ENCODE measurements around the gene SNAPC2.

The SNAPC2 gene

DNA sequence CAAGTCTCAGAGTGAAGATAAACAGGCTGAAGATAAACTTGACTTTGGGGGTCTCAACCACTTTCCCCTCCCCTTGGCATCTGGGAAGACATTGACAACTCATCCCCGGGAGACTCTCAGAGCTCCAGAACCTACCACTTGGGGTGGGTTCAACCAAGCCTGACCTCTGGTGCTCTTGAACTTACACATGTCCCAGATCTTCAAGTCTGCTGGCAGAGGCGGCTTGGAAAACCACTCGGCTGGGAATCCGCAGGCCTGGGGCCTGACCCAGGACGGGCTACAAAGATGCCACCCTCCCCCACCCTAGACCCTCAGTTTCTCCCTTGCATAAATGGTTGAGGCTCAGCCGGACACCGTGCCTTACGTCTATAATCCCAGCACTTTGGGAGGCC, 31.3 kb upstream of the SNAPC2 start:
- DNase-seq (ENCODE audit: low spot score): no peak

DNA sequence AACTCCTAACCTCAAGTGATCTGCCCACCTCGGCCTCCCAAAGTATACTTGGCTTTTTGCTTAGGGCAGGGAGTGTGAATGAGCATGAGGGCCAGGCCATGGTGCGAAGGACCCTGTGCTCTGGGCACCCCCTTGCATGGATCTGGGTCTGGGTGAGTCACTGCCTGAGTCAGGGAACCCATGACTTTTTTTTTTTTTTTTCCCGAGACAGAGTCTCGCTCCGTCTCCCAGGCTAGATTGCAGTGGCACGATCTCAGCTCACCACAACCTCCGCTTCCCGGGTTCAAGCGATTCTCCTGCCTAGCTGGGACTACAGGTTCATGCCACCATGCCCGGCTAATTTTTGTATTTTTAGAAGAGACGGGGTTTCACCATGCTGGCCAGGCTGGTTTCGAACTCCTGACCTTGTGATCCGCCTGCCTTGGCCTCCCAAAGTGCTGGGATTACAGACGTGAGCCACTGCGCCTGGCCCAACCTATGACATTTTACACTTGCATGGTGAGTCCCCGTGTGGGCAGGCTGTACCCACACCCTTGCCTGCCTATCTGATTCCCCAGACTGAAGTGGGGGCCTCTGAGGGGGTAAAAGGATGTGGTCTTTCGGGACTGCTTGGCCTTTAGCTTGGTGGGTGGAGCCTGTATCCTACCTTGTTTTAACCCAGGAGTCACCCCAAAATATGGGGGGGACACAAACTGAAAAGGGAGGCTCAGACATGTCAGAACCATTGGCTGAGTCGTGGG, 26.6 kb upstream of the SNAPC2 start:
- peak; percentile 55 for DNase-seq (ENCODE audit: low spot score)

DNA sequence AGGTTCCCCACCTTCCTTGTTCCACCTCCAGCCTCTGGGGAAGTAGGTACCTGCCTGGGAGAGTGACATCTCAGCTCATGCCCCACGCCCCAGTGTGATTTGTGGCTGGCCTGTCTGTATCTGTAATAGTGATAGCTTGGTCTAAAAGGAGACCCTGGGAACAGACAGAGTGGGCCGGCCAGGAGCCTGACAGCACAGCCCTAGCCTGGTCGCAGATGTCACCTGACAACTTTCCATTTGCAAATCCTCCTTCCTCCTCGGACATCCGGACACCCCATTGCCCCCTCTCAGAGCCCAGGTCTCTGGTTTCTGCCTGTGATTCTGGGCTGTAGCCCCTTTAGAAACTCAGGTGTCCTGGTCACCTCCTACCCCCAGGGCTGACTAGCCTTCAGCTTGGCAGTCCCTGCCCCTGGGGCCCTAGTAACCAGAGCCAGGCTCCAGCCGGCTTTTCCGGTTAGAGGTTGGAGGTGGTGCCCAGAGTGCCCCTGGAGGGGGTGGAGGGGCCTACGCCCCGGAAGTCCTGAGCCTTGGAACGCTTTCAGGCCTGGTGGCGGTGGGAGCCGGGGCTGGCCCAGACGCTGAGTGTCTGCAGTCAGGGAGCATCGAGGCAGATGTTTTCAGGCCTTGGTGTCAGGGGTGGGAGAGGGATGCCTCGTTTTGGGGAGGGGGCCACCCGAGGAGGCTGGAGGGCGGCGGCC, 25.4 kb upstream of the SNAPC2 start:
- peak; percentile 39 for DNase-seq (ENCODE audit: low spot score)

DNA sequence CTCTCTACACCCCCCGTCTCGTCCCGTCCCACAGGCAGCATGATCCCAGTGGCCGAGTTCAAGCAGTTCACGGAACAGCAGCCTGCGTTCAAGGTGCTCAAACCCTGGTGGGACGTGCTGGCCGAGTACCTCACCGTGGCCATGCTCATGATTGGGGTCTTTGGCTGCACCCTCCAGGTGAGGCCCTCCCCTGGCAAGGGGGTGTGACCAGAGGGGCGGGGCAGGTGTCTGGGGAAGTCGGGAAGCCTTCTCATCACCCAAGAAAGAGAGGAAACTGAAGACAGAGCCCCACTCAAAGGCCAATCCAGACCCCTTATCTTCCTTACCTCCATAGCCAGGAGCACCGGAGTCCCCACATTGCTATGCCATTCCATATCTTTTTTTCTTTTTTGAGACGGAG, 24.6 kb upstream of the SNAPC2 start:
- DNase-seq (ENCODE audit: low spot score): no peak

DNA sequence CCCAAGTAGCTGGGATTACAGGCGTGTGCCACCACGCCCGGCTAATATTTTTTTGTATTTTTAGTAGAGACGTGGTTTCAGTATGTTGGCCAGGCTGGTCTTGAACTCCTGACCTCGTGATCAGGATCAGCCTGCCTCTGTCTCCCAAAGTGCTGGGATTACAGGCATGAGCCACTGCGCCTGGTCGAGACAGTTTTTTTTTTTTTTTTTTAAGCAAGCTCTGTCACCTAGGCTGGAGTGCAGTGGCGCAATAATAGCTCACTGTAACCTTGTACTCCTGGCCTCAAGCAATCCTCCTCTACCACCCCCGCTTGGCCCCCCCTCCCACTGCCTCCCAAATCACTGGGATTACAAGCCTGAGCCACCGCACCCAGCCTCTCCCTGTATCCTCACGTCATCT, 22.8 kb upstream of the SNAPC2 start:
- no peak for DNase-seq (ENCODE audit: low spot score)

DNA sequence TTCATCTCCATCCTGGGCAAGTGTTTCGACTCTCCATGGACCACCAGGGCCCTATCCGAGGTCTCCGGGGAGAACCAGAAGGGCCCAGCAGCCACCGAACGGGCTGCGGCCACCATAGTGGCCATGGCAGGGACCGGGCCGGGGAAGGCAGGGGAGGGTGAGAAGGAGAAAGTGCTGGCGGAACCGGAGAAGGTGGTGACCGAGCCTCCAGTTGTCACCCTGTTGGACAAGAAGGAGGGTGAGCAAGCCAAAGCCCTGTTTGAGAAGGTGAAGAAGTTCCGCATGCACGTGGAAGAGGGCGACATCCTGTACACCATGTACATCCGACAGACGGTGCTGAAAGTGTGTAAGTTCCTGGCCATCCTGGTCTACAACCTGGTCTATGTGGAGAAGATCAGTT, 21.2 kb upstream of the SNAPC2 start:
- DNase-seq (ENCODE audit: low spot score): no peak

DNA sequence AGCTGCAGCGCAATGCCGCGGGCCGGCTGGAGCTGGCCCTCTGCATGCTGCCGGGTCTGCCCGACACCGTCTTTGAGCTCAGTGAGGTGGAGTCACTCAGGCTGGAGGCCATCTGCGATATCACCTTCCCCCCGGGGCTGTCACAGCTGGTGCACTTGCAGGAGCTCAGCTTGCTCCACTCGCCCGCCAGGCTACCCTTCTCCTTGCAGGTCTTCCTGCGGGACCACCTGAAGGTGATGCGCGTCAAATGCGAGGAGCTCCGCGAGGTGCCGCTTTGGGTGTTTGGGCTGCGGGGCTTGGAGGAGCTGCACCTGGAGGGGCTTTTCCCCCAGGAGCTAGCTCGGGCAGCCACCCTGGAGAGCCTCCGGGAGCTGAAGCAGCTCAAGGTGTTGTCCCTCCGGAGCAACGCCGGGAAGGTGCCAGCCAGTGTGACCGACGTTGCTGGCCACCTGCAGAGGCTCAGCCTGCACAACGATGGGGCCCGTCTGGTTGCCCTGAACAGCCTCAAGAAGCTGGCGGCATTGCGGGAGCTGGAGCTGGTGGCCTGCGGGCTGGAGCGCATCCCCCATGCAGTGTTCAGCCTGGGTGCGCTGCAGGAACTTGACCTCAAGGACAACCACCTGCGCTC, 20.3 kb upstream of the SNAPC2 start:
- DNase-seq (ENCODE audit: low spot score): no peak

DNA sequence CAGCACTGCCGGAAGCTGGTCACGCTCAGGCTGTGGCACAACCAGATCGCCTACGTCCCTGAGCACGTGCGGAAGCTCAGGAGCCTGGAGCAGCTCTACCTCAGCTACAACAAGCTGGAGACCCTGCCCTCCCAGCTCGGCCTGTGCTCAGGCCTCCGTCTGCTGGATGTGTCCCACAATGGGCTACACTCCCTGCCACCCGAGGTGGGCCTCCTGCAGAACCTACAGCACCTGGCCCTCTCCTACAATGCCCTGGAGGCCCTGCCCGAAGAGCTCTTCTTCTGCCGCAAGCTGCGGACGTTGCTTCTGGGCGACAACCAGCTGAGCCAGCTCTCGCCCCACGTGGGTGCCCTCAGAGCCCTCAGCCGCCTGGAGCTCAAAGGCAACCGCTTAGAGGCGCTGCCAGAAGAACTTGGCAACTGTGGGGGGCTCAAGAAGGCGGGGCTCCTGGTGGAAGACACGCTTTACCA, 19.7 kb upstream of the SNAPC2 start:
- no peak for DNase-seq (ENCODE audit: low spot score)

DNA sequence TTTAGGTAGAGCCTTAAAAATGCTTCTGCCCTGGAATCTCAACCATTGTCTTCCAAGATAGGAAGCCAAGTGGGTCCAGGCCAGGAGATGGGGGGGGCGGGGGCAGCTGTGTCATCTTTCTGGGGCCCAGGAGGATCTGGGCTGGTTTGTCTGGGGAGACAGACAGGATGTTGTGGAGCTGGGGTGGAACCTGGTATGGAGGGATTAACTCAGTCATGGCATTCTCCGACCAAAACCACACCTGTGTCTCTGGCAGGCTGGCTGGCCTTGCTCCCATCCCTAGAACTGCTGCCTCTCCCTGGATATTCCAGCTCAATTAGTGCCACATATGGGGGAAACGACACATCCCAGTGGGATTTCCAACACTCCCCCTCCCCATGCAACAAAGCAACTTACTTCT, 19.2 kb upstream of the SNAPC2 start:
- no peak for DNase-seq (ENCODE audit: low spot score)

DNA sequence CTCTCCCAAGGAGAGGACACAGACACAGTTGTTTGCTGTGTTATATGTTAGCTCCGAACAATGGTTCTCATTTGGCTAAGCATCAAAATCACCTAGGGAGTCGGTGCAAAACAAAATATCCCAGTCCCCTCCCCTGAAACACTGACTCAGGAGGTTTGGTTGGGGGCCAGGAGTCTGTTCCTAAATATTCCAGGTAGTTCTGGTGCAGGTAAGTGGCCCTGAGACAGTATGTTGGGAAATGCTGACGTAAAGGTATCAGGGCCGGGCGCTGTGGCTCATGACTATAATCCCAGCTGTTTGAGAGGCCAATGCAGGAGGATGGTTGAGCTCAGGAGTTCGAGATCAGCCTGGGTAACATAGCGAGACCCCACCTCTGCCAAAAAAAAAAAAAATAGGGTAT, 18.8 kb upstream of the SNAPC2 start:
- no peak for DNase-seq (ENCODE audit: low spot score)

DNA sequence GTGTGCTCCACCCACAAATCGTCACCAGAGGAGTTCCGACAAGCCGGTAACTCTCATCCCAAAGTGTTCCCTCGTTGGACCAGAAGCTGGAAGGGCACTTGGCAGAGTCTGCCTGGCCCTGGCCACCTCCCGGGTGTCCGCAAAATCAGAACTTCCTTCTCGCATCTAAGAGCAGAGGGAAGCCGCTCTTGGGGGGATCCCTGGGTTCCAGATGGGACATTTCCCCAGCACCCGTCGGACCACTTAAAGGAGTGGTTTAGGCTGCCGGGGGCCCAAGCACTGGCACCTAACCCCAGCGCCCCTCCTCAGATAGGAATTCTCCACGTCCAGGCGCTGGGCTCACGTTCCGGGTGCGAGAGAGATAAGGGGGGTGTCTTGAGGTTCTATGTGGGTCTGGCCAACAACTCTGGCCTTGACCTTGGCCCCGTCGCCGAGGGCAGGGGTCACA, 17.3 kb upstream of the SNAPC2 start:
- no peak for DNase-seq (ENCODE audit: low spot score)

DNA sequence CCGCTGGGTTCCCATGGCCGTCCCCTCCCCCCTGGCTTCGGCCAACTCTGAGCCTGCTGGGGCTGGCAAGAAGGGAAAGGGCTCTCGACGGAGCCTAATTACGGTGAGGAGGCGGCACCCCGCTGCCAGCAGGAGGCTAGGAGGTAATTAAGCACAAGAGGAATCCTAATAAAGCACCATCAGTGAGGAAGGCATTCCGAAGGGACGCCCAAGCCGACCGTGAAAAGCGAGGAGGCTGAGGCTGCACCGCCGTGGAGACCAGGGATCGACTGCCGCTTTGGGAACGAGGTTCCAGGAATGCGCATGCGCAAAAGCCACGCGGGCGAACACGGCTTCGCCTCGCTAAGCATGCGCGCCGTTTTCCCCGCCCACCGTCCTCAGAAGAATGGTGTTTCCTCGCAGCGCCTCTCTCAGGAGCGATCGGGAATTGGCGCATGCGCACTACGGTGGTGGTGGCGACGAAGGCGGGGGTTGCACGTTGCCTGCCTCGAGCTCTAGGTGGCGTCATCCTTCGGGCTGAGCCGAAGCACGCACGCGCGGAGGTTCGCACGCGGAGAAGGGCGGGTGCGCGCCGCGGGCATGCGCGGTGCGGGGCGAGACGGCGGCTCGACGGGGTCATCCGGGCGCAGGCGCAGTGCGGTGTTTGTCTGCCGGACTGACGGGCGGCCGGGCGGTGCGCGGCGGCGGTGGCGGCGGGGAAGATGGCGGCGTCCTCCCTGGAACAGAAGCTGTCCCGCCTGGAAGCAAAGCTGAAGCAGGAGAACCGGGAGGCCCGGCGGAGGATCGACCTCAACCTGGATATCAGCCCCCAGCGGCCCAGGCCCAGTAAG, 16.7 kb upstream of the SNAPC2 start, which contains the start of gene MAP2K7:
Gene MAP2K7 (plus strand): TSS at position 634 of the 830 bp plus-strand sequence. CDS start 68 bp downstream, at position 702.
- peak; percentile 99 for DNase-seq (ENCODE audit: low spot score)

DNA sequence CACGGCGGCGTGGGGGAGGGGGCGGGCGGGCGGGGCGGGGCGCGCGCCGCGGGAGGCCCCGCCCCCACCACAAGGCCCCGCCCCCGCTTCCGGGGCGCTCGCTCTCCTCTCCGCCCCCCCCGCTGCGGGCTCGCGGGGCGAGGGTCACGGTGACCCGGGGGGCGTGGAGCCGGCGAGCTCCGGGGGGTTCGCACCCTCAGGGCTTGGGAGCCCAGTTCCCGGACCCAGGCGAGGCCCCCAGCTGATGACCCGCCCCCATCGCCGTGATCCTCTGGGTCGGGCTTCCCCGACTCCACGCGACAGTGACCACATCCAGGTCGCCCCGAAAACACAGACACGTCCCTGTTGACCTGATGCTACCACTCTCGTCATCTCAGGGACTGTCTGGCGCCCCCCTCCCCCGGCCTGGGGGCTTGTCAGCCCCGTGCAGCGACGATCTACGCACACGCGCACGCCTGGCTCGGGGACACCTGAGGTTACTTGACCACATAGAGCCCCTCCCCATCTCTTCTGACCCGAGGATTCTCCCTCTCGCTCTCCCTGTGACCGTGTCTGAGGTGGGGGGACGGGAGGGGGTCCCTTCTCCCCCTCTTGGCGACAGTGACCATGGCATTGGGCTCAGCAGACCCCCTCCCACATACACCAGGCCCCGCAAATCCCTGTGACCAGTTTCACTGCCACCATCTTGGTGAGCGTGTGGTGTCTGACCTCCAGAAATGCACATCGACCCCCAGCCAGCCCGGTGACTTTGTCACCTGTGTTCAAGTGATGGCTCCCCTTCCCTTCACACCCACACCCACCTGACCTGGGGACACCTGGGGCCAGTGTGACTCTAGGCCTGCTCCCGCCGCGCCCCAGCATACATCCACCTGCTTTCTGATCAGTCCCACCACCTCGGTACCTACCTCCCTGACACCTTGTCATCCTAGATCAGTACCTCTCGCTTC, 15.8 kb upstream of the SNAPC2 start:
- DNase-seq (ENCODE audit: low spot score): no peak

DNA sequence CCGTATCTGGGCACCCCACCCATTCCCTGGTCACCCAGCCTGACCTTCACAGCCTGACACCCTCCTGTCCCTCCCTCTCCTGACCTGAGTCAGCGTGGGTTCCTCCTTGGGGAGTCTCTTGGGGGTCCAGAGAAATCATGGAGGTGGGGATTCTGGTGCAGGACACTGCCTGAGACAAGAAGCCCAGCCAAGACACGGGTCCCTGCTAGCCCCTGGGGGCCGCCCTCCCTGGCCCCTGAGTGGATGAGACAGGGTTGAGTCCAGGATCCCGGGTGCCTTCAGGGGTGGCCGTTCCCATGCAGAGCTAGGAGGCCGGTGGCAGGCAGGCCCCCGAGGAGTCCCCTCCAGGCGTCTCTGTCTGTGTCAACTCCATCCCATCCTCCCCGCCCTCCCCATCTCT, 14.9 kb upstream of the SNAPC2 start:
- DNase-seq (ENCODE audit: low spot score): no peak

DNA sequence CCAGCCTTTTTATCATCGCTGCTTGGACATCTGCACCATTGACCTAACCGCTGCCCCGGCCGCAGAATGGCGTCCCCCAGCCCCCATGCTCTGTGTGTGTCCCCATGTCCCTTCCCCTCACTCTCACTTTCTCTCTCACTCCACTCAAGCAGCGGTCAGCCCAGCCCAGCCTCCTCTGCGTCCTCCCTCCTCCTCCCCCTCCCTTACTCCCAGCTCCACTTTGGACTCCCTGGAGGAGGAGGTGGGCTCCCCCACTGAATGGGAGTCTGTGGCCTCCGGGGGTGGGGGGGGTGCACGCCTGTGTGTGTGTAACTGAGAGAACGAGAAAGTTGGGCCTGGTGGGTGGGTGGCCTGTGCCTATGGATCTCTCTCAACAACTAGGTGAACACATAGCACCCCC, 14.3 kb upstream of the SNAPC2 start:
- DNase-seq (ENCODE audit: low spot score): no peak

DNA sequence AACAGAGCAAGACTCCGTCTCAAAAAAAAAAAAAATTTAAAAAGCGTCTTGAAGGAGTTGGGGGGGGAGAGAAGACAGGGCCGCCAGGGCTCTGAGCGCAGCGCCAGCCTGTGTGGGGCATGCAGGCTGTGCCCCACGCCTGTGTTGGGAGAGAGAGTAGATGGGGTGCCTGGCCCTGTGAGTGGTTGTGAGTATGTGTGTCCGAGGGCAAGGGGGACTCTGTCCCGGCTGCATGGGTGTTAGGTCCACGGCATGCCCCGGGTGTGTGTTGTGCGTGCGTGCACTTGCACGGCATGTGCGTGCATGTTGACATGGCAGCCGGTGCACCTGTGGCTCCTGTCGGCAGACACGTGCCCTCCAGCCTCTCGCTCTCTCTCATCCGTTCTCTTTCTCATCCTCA, 13.0 kb upstream of the SNAPC2 start:
- no peak for DNase-seq (ENCODE audit: low spot score)

DNA sequence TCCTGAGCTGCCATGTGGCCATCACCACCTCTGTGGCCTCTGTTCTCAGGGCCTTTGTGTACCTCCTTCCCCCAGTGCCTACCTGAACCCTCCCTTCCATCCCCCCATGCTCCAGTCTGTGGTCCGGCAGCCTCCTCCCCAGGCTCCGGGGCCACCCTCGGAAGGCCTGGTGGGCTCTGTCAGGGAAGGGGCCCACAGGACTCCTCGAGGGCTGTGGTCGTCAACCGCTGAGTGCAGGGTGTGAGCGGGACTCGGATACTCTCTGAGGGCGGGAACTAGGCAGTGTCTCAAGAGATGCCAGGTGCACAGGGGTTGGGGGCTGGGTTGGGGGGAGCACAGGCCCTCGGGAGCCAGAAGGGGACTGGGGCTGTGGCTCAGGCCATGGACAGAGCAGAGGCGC, 12.6 kb upstream of the SNAPC2 start:
- DNase-seq (ENCODE audit: low spot score): no peak

DNA sequence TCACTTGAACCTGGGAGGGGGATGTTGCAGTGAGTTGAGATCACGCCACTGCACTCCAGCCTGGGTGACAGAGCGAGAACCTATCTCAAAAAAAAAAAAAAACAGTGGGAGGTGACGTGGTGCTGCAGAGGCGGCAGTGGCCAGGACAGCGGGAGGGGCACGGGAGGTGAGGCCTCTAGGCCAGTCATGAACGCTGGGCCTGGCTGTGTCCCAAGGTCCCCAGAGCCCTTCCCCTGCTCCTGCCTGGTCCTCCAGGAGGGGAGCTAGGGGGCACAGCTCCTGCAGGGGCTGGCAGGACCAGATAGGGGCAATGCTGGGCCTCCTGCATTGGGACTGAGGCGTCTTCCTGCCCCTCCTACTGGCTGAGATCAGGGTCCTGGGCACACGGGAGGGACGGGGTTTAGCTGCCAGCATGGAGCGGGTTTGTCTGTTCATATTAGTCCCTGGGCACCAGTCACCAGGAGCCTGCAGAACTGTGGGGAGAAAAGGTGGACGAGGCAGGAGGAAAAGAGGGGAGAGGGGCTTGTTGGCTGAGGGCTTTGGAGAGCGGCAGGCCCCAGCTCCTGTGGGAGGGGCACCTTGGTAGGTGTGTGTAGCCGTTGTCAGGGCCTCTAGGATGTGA, 11.9 kb upstream of the SNAPC2 start:
- no peak for DNase-seq (ENCODE audit: low spot score)

DNA sequence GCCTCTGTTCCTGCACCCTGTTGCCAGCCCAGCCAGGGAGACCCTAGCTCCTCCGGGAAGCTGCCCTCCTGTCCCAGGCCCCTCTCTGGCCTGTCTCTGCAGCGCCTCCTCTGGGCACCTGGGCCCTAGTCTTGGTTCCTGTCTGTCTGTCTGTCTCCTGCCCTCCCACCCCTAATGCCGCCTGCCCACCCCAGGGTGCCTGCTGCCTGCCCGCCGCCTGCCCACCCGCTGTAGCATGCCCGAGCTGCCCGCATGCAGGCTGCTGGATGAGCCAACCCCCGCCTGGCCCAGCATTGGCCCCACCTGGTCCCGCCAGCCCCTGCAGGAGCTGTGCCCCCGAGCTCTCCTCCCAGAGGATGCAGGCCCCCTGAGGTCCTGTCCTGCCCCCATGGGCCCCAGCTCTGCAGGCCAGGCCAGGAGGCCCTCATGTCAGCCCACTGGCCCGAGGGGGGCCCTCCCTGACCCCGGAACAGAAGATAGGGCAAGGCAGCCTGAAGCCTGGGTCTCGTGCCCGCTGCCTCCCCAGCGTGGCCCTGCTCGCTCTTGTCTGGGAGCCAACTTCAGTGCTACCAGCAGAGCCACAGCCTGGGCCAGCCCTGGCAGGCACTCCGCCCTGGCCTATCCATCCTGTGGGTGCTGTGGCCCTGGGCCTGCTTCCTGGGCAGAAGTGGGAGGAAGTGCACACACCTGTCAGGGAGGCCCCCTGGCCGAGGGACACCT, 11.2 kb upstream of the SNAPC2 start:
- no peak for DNase-seq (ENCODE audit: low spot score)
